D721Med (cell line): Measurements from ENCODE around the gene A4GNT.

Experiments
- DNase-seq: peaks from one replicate; pipeline ENCODE4 v3.0.0; 2011; ENCODE audit warnings: low spot score; ENCODE audit not compliant: insufficient read length
- FAIRE-seq: peaks from 2 replicates; lab custom pipeline; 2011; peaks lifted over from hg19 to GRCh38; lab: Jason Lieb, UNC
- CTCF ChIP-seq: IDR thresholded peaks from 2 replicates; pipeline ENCODE4 v1.5.1; 2012; ENCODE audit warnings: mild to moderate bottlenecking, control low read depth; ENCODE audit not compliant: insufficient read depth; ENCODE audit errors: missing control alignments

Gene A4GNT

GRCh38 chr3:138084196-138084595 lies 48.0 kb downstream of the A4GNT start:
- FAIRE-seq: no peak
- no peak for TF ChIP-seq CTCF
- DNase-seq: no peak

- FAIRE-seq: no peak
- DNase-seq: no peak
- no peak for TF ChIP-seq CTCF
These were observed 49.2 kb downstream of the A4GNT start for GRCh38 chr3:138082992-138083386.

GRCh38 chr3:138082085-138082991 lies 49.9 kb downstream of the A4GNT start:
- no peak for FAIRE-seq
- no peak for DNase-seq

GRCh38 chr3:138081371-138082084 lies 50.7 kb downstream of the A4GNT start:
- FAIRE-seq (no peak), DNase-seq (no peak)
- TF ChIP-seq CTCF: no peak

More at GRCh38 chr3:138082085-138082991, 49.9 kb downstream of the A4GNT start:
- TF ChIP-seq CTCF: no peak

- no peak for TF ChIP-seq CTCF
- DNase-seq (no peak), FAIRE-seq (no peak)
These were observed 52.3 kb downstream of the A4GNT start for GRCh38 chr3:138079901-138080300.

- FAIRE-seq (no peak), DNase-seq (no peak)
These were observed 53.3 kb downstream of the A4GNT start for GRCh38 chr3:138078901-138079344.

More at GRCh38 chr3:138078901-138079344, 53.3 kb downstream of the A4GNT start:
- no peak for TF ChIP-seq CTCF
